C4-2B (cell line): Measurements from ENCODE around the gene PIGH.

Experiments used
- H3K27ac ChIP-seq: fragments of 450-650 bp; 2 replicates; pipeline ENCODE4 v1.5.1; 2017
- CTCF ChIP-seq: fragments of 450-650 bp; conservative IDR thresholded peaks from 2 replicates; pipeline ENCODE4 v1.5.1; 2017; ENCODE audit warnings: mild to moderate bottlenecking
- ZFX ChIP-seq: fragments of 450-650 bp; IDR thresholded peaks from 2 replicates; pipeline ENCODE4 v1.6.1; 2017

PIGH gene

GRCh38 chr14:67569011-67569650, 30.9 kb downstream of the PIGH start:
- no peak overlapping the region for H3K27ac ChIP-seq

GRCh38 chr14:67567654-67568053, 32.4 kb downstream of the PIGH start:
- TF ChIP-seq CTCF (no peak), ZFX (no peak)

More at GRCh38 chr14:67569011-67569650, 30.9 kb downstream of the PIGH start:
- TF ChIP-seq ZFX: no peak
- no peak for TF ChIP-seq CTCF

GRCh38 chr14:67566908-67567307, 33.2 kb downstream of the PIGH start:
- no peak for TF ChIP-seq ZFX
- TF ChIP-seq CTCF: no peak
- no peak overlapping the region for H3K27ac ChIP-seq

More at GRCh38 chr14:67567654-67568053, 32.4 kb downstream of the PIGH start:
- no peak overlapping the region for H3K27ac ChIP-seq

- H3K27ac ChIP-seq: no peak overlapping the region
- TF ChIP-seq CTCF: no peak
- TF ChIP-seq ZFX: no peak
Observed at GRCh38 chr14:67564236-67564635, 35.8 kb downstream of the PIGH start.

GRCh38 chr14:67562776-67563150, 37.3 kb downstream of the PIGH start:
- TF ChIP-seq ZFX: no peak
- TF ChIP-seq CTCF: no peak
- H3K27ac ChIP-seq: no peak overlapping the region

GRCh38 chr14:67562025-67562775, 37.9 kb downstream of the PIGH start:
- TF ChIP-seq CTCF: no peak
- TF ChIP-seq ZFX: no peak
- no peak overlapping the region for H3K27ac ChIP-seq

GRCh38 chr14:67559639-67560038, 40.4 kb downstream of the PIGH start:
- no peak for TF ChIP-seq ZFX
- H3K27ac ChIP-seq: no peak overlapping the region

GRCh38 chr14:67557656-67558055, 42.4 kb downstream of the PIGH start:
- TF ChIP-seq ZFX: no peak
- TF ChIP-seq CTCF: no peak
- H3K27ac ChIP-seq: no peak overlapping the region
